Hepatic stellate cell (primary cell): ENCODE data around the gene EBF3.

ENCODE experiments used
- DNase-seq: peaks from one replicate; pipeline ENCODE4 v3.0.0; 2011; ENCODE audit warnings: low spot score

EBF3 gene

GRCh38 chr10:129909531-129910256 lies 54.4 kb downstream of the EBF3 start:
- DNase-seq, result no peak

DNA sequence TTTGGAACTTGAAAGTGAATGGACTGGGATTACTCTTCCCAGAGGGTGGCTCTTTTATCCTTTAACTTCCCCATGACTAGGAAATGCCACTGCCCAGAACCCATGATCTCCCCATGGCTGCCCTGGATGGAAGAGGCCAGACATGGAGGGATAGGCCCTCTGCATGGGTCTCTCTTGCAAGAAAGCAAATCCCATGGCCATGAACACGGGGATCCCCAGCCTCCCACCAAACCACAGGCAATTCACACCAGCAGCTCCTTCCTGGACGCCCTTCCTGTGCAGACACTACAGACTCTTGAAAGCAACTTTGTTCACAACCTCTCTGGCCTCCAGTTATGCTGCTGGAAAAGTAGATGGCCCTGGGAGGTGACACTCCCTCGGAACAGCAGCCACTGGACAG lies 55.0 kb downstream of the EBF3 start:
- DNase-seq, result no peak

DNA sequence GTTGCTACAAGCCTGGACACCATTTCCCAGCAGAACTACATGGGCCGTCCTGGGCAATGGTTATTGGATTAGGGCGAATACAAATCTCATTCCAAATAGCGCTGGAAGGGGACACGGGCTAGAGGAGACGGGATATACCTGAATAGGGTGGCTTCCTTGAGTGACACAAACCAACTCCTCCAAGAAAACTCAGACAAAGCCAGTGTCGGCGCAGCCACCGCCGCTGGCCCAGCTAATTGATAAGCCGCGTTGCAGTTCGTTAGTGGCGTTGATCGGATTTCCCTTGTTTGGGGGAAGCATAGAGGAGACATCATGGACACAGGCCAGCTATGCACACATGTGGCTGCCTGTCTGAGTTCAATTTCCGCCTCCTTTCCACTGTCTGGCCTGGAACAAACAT lies 55.7 kb downstream of the EBF3 start:
- DNase-seq, result no peak

DNA sequence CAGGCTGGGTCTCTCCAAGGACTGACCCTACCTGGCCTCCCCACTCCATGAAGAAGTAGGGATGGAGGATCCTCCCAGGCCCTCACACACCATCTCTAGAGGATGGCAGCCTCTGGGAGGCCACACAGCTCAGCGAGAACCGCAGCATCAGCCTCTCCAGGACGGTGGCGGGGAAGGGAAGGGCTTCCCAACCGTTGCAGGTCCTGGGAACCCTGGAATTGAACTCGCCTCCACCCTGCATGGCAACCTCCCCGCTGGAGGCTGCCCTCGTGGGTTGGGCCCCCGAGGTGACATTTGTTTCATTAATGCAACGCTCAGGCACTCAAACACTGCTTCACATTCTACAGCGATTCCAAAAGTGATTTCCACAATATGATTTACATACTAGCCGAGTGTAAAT lies 58.5 kb downstream of the EBF3 start:
- DNase-seq, result no peak

GRCh38 chr10:129904323-129904722 lies 59.8 kb downstream of the EBF3 start:
- no peak for DNase-seq

DNA sequence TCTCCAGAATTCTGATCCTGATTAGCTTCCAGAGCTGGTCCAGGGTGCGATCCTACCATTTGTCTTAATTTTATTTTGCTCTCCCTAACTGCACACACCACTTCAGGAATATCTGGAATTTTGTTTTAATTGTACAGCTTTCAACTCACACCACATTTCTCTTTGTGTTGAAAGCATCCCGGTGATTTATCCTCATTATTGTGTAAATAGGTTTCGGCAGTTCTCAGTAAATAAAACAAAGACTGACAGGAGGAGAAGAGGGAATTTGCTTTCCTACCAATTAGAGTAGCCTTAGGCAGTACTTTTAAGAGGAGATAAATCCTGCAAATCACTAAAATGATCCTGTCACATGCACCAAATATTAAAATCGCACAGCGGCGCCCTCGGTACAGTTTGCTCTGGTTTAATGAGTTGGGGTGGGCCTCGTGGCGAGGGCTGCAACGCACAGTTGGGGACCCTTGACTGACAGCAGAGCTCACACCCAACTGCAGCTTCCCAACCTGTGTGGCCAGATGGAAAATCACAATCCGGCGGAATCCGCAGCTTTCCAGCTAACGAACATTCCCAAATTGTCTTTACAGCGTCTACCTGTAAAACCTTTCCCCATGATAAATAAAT lies 62.6 kb downstream of the EBF3 start:
- DNase-seq, result no peak

DNA sequence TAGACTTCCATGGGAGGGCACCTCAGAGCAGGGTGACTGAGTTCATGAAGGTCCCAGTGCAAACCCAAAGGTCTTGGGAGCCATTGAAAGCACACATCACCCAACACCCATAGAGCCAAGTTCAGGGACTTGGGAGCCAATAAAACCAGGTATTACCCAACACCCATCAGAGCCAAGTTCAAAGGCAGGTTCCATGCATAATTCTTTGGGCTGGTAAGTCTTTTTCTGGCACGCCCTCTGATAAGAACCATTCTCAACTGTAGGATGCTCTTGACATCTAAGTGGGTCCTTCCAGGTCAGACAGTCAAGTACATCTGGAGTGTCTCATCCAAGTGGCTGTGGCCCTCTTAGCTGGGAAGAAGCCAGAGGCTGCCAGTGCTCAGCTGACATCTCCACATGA lies 63.2 kb downstream of the EBF3 start:
- DNase-seq, result no peak

GRCh38 chr10:129899276-129900130 lies 64.6 kb downstream of the EBF3 start:
- DNase-seq, result no peak

DNA sequence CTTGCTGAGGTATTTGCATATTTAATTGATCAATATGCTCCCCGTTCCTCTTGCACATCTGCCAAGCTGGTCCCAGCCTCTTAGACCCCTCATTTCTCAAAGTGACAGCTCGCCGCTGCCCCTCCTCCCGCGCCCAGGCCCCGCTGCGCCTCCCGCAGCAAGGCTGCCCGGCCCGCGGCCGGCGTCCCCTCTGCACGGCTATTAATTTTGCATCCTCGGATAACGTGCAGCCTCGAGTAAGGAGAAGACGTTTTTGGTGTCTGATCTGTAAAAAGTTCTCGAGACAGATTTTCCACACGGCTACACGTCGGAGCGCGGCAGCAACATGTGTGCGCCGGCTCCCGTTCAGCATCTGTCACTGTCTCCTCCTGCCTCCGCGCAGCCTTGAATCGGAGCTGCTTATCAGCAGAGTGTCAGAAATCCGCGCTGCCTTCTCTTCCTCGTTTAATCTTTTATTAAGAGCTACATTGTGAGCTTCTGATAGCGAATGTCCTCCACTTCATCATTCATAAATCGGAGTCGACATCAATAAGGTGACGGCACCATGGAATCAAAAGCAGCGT lies 65.3 kb downstream of the EBF3 start:
- DNase-seq, result no peak

GRCh38 chr10:129897871-129898626 lies 66.0 kb downstream of the EBF3 start:
- DNase-seq, result no peak

DNA sequence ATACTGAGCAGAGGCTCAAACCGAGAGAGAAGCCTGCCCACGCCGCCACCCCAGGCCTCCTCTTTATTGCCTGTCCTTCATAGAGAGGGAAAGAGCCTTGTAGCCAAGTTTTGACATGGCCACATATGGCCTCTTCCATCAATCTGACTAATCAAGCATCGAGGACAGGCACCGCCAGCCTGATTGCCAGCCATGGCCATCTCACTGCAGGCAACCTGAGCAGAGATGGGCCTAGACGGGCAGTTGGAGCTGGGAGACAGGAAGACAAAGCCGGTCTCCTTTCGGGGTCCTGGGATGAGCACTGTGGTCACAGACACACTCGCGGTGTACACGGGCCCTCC lies 67.2 kb downstream of the EBF3 start:
- DNase-seq, result no peak

DNA sequence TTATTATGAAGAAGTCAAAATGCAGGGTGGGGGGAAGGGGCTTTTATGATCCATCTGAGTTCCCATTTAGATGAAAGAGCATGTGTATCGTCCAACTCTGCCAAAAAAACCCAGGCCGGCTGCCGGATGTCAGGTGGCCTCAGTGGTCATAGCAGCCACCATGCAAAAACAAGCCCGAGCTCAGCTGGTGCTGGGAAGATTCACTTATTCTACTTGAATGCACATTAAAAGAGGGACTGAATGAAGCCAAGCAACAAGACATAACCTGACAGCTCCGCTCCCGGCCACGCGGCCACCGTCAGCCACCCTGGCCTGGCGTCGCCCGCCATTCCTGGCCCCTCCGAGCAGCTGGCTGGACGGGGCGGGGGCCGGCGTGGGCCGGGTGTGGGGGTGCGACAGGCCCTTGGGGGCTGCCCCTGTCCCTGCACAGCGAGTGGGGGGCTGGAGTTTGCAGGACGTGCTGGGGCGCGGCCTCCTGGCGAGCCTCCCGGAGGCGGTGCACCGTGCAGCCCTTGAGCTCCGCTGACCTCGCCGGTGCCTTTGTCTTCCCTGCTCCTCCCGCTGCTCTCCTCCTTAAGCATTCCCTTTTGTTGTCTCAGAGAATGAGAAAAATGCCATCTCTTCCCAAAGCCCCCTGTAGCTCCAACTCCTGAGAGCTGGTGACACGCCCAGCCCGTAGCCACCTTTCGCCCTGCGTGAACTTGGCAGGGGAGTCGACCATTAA lies 67.8 kb downstream of the EBF3 start:
- no peak for DNase-seq

- no peak for DNase-seq
Measured at GRCh38 chr10:129895811-129896135, 68.3 kb downstream of the EBF3 start.

- DNase-seq, result no peak
Measured at GRCh38 chr10:129894698-129895097, 69.4 kb downstream of the EBF3 start.

DNA sequence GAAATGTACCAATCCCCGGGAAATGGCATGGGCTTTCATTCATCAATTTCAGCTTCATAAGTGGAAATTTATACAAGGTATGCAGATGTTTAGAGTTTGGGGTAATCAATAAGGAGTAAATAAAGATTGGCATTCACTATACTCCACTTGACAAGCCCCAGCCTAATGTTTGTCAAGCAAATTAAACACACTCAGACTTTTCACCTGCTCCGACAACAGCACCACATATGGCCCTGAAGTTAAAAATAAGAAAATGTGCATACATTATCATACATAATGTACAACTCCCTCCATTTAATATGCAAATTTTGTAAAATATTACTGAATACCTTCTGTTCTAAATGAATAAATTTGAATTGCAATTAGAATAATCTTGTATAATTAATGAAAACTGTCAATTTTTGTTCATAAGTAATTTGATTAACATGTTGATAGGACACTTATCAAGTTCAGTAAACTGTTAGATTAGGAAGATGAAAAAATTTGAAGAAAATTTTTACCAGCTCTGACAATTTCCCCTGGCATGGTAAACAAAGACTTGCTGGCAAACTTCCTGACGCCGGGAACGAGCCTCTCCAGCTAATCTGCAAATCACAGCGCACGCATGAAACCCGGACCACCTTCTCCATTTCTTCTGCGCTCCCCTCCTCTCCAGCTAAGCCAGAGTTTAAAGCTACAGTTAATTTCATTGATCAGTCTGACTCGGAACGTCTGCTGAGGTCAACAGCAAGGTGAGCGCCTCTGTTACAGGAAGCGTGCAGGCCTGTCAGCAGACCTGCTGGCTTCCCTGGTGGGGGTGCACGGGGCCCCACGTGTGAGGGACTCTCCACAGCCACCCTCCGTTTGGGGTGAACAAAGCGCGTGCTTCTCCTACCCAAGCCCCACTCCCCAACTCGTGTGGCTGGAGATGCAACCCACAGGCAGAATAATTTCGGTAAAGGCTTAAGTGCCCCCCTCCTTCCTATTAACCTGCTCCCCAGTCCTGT lies 70.7 kb downstream of the EBF3 start:
- DNase-seq, result no peak

GRCh38 chr10:129892548-129893052 lies 71.5 kb downstream of the EBF3 start:
- DNase-seq, result no peak

DNA sequence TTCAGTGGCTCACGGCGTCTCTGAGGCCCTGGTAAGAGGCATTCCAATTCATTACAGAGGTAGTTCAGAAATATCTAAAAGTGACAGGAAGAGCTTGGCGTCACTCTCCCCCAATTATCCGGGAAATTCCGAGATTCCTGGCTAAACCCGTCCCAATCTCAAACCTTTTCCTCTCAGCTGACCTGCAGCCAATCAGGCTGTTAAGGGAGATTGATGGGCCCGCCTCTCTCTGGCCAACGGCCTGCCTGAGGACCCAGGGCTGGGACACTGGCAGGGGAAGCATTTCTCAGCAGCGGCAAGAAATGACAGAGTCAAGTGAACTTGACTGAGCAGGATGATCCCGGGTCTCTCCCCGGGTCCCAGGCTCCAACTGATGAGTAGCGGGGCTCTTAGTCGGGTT lies 72.3 kb downstream of the EBF3 start:
- DNase-seq, result no peak

DNA sequence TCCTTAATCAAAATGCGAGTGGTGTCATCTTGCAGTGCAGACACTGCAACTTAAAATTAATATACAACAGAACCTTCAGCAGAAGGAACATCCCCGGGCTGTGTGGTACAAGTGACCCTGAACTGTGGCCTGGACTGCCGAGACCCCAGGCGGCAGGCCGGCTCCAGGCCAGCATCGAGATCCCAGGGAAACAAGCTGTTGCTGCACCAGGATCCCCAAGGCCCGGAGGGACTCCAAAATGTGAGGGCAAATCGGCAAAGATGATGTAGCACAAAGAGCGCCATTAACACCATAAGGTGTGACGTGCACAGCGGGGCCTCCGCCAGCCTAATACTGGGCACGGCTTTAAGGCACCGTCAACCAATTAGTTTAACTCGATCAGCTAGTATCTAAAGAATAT lies 73.9 kb downstream of the EBF3 start:
- DNase-seq, result no peak

DNA sequence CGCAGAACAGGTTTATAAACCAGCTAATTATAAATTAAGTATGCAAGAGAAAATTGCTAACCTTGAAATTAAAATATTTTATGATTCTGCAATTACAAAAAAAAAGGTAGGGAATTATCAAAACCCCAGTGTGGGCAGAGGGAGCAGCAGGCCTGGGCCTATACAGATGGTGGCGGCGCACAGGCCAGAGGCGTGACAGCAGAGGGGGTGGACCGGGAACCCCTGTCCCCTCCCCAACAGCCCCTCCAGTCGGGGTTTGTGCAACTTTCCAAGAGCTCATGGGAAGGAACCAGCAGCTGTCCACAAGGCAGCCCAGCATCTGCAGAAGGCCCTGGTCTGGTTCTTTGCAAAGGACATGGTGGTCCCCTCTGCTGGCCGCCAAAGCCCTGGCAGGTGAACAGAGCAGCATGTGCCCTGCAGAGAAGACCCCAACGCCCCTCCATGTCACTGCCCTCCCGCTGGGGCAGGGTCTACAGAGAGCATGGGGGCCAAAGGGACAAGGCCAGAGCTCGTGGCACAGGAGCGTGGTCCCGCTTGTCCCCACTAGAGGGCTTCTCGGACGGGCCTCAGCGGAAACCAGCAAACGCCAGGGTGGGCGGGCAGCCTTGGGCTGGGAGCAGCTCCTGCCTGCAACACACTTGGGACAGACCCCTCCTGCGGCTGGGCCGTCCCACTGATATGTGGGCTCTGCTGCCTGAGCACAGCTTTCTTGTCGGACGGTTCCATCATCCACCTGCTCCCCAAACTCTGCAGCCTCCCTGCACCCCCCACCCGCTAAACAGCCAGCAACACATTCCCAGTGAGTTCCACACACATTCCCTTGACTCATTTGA lies 75.1 kb downstream of the EBF3 start:
- peak; percentile 79 for DNase-seq
